Caco-2 (cell line): ENCODE results near the gene SLC44A1. TPM values are rescaled to one million over a fixed set of nuclear protein-coding genes. Genes with fewer than 3 reads are reported as not detected.

Experiments
- BruUV-seq: library from RNA; stranded (reverse); fragments of 400-500 nt; replicated peaks from 2 replicates; lab custom pipeline; 2021; lab: Mats Ljungman, UMichigan
- CTCF ChIA-PET: fragments of 300-600 bp; sonication (Branson Sonifier 250); formaldehyde crosslinking; loops from one replicate; lab custom pipeline; 2022; ENCODE audit warnings: antibody characterized with exemption; lab: Charles Lee
- POLR2A ChIA-PET: fragments of 300-600 bp; sonication (Branson Sonifier 250); formaldehyde crosslinking; loops from one replicate; lab custom pipeline; 2022; ENCODE audit warnings: antibody characterized with exemption; lab: Charles Lee
- DNase-seq, 2 experiments: peaks; one replicate each; pipeline versions ENCODE4 v3.0.0 to v3.0.0-alpha.2; 2020 to 2022
- H3K27me3 ChIP-seq: replicated peaks from 2 replicates; pipeline ENCODE4 v1.6.0; 2011; ENCODE audit warnings: low read length; ENCODE audit not compliant: control insufficient read depth, insufficient read depth
- H3K36me3 ChIP-seq: 2 replicates; pipeline ENCODE4 v1.5.1; 2011; ENCODE audit warnings: low read length; ENCODE audit not compliant: control insufficient read depth, insufficient read depth
- H3K4me1 ChIP-seq: fragments of 250-450 bp; sonication (Bioruptor Pico); 2 replicates; pipeline ENCODE4 v1.5.1; 2020; ENCODE audit warnings: mild to moderate bottlenecking
- H3K4me3 ChIP-seq: 2 replicates; pipeline ENCODE4 v1.5.1; 2011; ENCODE audit warnings: low read depth, mild to moderate bottlenecking, control low read depth, low read length
- H3K9me3 ChIP-seq: fragments of 250-450 bp; sonication (Bioruptor Pico); 2 replicates; pipeline ENCODE4 v1.5.1; 2020; ENCODE audit warnings: mild to moderate bottlenecking, moderate library complexity
- H3K27ac Mint-ChIP-seq: one replicate; pipeline ENCODE4 v1.8.0; 2022; ENCODE audit warnings: mixed read lengths; ENCODE audit not compliant: unreplicated experiment
- H3K27me3 Mint-ChIP-seq: one replicate; pipeline ENCODE4 v1.8.0; 2022; ENCODE audit warnings: mixed read lengths; ENCODE audit not compliant: insufficient read depth, unreplicated experiment
- H3K36me3 Mint-ChIP-seq: one replicate; pipeline ENCODE4 v1.8.0; 2022; ENCODE audit warnings: mild to moderate bottlenecking, mixed read lengths; ENCODE audit not compliant: insufficient read depth, unreplicated experiment
- H3K4me1 Mint-ChIP-seq: one replicate; pipeline ENCODE4 v1.8.0; 2022; ENCODE audit warnings: low read depth, mixed read lengths; ENCODE audit not compliant: unreplicated experiment
- H3K4me3 Mint-ChIP-seq: one replicate; pipeline ENCODE4 v1.8.0; 2022; ENCODE audit warnings: mild to moderate bottlenecking, moderate library complexity, mixed read lengths; ENCODE audit not compliant: unreplicated experiment
- H3K9me3 Mint-ChIP-seq: one replicate; pipeline ENCODE4 v1.8.0; 2022; ENCODE audit warnings: mixed read lengths; ENCODE audit not compliant: unreplicated experiment
- CTCF ChIP-seq, 2 experiments: fragments of 200-600 bp in 1 of 2; IDR thresholded peaks; 1 replicate in 1 of 2; 2 replicates in 1 of 2; pipeline versions ENCODE4 v1.5.1 to v1.8.0; 2011 to 2022; ENCODE audit warnings: antibody characterized with exemption in 1 of 2, control low read depth in 1 of 2, inconsistent platforms in 1 of 2, low read depth in 1 of 2, low read length in 1 of 2, mild to moderate bottlenecking in 1 of 2, moderate library complexity in 1 of 2; ENCODE audit not compliant: insufficient read depth in 1 of 2, severe bottlenecking in 1 of 2, unreplicated experiment in 1 of 2
- intact Hi-C: fragments of 100-400 bp; cut with micrococcal nuclease; formaldehyde crosslinking; loops from one replicate; pipeline ENCODE4 v1.10.0; 2022; ENCODE audit not compliant: unreplicated experiment
- total RNA-seq: library from RNA; stranded (reverse); gene quantifications from 2 replicates; pipeline ENCODE4 v1.2.3, GENCODE V29; 2022

Gene SLC44A1
- total RNA-seq, 1 experiment from 2014 or later: 45.8 TPM

- intact Hi-C loops: no loop called here
- DNase-seq: no peak
- Mint-ChIP-seq H3K27me3 (no peaks in the 10 kb centered on the region), H3K36me3 (peaks cover 29% of the 10 kb centered on the region), H3K9me3 (no peaks in the 10 kb centered on the region), H3K27ac (no peak overlapping the region), H3K4me1 (peaks cover 32% of the 10 kb centered on the region), H3K4me3 (no peak overlapping the region)
- ChIA-PET CTCF (no interaction called here), POLR2A (no interaction called here)
- no peak for TF ChIP-seq CTCF (IDR thresholded peaks at IDR 0.05; ENCODE audit: insufficient read depth in 1 of 2, low read depth in 1 of 2, low read length in 1 of 2, severe bottlenecking in 1 of 2, unreplicated experiment in 1 of 2)
- H3K9me3 ChIP-seq: no peaks in the 10 kb centered on the region
- BruUV-seq: no TSS peak
- no peaks in the 10 kb centered on the region for H3K27me3 ChIP-seq
- H3K4me1 ChIP-seq: peaks cover 36% of the 10 kb centered on the region
- H3K36me3 ChIP-seq: no peaks in the 10 kb centered on the region
- no peak overlapping the region for H3K4me3 ChIP-seq
Observed at GRCh38 chr9:105320568-105320967, 76.1 kb downstream of the SLC44A1 start.

GRCh38 chr9:105328296-105328695 is 83.8 kb downstream of the SLC44A1 start:
- H3K27me3 Mint-ChIP-seq: no peaks in the 10 kb centered on the region
- no peaks in the 10 kb centered on the region for H3K27me3 ChIP-seq
- ChIA-PET POLR2A (no interaction called here), CTCF (no interaction called here)
- H3K4me3 Mint-ChIP-seq: no peak overlapping the region
- no peaks in the 10 kb centered on the region for H3K9me3 Mint-ChIP-seq
- peaks cover 7% of the 10 kb centered on the region for H3K36me3 Mint-ChIP-seq
- no peak overlapping the region for H3K4me3 ChIP-seq
- H3K27ac Mint-ChIP-seq: no peak overlapping the region
- intact Hi-C loops: no loop called here
- BruUV-seq: no TSS peak
- H3K4me1 Mint-ChIP-seq: peaks cover 11% of the 10 kb centered on the region
- peaks cover 20% of the 10 kb centered on the region for H3K4me1 ChIP-seq
- TF ChIP-seq CTCF (IDR thresholded peaks at IDR 0.05; ENCODE audit: insufficient read depth in 1 of 2, low read depth in 1 of 2, low read length in 1 of 2, severe bottlenecking in 1 of 2, unreplicated experiment in 1 of 2): no peak
- DNase-seq: no peak
- no peaks in the 10 kb centered on the region for H3K9me3 ChIP-seq
- no peaks in the 10 kb centered on the region for H3K36me3 ChIP-seq

GRCh38 chr9:105328872-105329718 is 84.6 kb downstream of the SLC44A1 start:
- DNase-seq: no peak
- ChIA-PET CTCF (no interaction called here), POLR2A (no interaction called here)
- H3K4me1 Mint-ChIP-seq: peaks cover 11% of the 10 kb centered on the region
- Histone ChIP-seq H3K36me3 (no peaks in the 10 kb centered on the region), H3K27me3 (no peaks in the 10 kb centered on the region), H3K9me3 (no peaks in the 10 kb centered on the region), H3K4me3 (no peak overlapping the region), H3K4me1 (peaks cover 20% of the 10 kb centered on the region)
- BruUV-seq: no TSS peak
- H3K36me3 Mint-ChIP-seq: peaks cover 1% of the 10 kb centered on the region
- intact Hi-C loops: no loop called here
- no peak for TF ChIP-seq CTCF (IDR thresholded peaks at IDR 0.05; ENCODE audit: insufficient read depth in 1 of 2, low read depth in 1 of 2, low read length in 1 of 2, severe bottlenecking in 1 of 2, unreplicated experiment in 1 of 2)
- no peaks in the 10 kb centered on the region for H3K9me3 Mint-ChIP-seq
- no peak overlapping the region for H3K4me3 Mint-ChIP-seq
- H3K27me3 Mint-ChIP-seq: no peaks in the 10 kb centered on the region
- no peak overlapping the region for H3K27ac Mint-ChIP-seq
